Peyer's patch (tissue), 4 donors: ENCODE results near the gene PDGFD.

ENCODE experiments used
- CTCF ChIP-seq, 6 experiments: fragments of 450-650 bp in 4 of 6; fragments of 200-600 bp in 2 of 6; sonication (generic) in 1 of 6; IDR thresholded peaks; one replicate each; pipeline ENCODE4 v1.5.1; 2017 to 2019; ENCODE audit warnings: antibody characterized with exemption in 6 of 6, mild to moderate bottlenecking in 3 of 6, moderate library complexity in 1 of 6
- POLR2A ChIP-seq, 2 donors: fragments of 450-650 bp; IDR thresholded peaks; one replicate each; pipeline ENCODE4 v1.5.1; 2017; ENCODE audit warnings: antibody characterized with exemption in 2 of 2, mild to moderate bottlenecking in 2 of 2, moderate library complexity in 2 of 2

- no peak for TF ChIP-seq CTCF (IDR thresholded peaks at IDR 0.05)
- TF ChIP-seq POLR2A (IDR thresholded peaks at IDR 0.05) = no peak
These were observed 256.8 kb downstream of the PDGFD start for GRCh38 chr11:103907136-103907535.
